Ureter (tissue), 1 donor: ENCODE data around the gene MPHOSPH6. TPM values are rescaled to one million over a fixed set of nuclear protein-coding genes. Genes with fewer than 3 reads are reported as not detected.
"Not testable (repeated sequence)": the region's sequence is repeated elsewhere in the genome, so short reads cannot be mapped to it uniquely, and the experiment has no call there.

Experiments
- DNase-seq: peaks from one replicate; pipeline ENCODE4 v3.0.0-alpha.2; 2020; ENCODE audit warnings: low spot score
- total RNA-seq: library from RNA; stranded (reverse); gene quantifications from one replicate; pipeline ENCODE4 v1.2.4, GENCODE V29; 2023
- donor health status: DM: yes; HTN: yes; CAD: no.

Gene MPHOSPH6
- total RNA-seq, 1 donor from 2014 or later, result 42.2 TPM

GRCh38 chr16:82118749-82119148 lies 51.3 kb downstream of the MPHOSPH6 start:
- DNase-seq, result no peak

- DNase-seq, result no peak
Measured at GRCh38 chr16:82116535-82116934, 53.5 kb downstream of the MPHOSPH6 start.

GRCh38 chr16:82113741-82114140 lies 56.3 kb downstream of the MPHOSPH6 start:
- DNase-seq, result no peak

- DNase-seq, result no peak
Measured at GRCh38 chr16:82111944-82112343, 58.1 kb downstream of the MPHOSPH6 start.

- DNase-seq, result not testable (repeated sequence)
Measured at GRCh38 chr16:82109266-82109665, 60.8 kb downstream of the MPHOSPH6 start.

- DNase-seq, result no peak
Measured at GRCh38 chr16:82108774-82109173, 61.2 kb downstream of the MPHOSPH6 start.

- DNase-seq, result no peak
Measured at GRCh38 chr16:82108100-82108499, 61.9 kb downstream of the MPHOSPH6 start.

GRCh38 chr16:82105107-82105506 lies 64.9 kb downstream of the MPHOSPH6 start:
- no peak for DNase-seq

Other genes starting within 250 kb of the MPHOSPH6 start
- 28.3 TPM for gene SDR42E1, start 158.8 kb downstream of the MPHOSPH6 start, total RNA-seq
- gene HSD17B2, start 135.0 kb downstream of the MPHOSPH6 start, total RNA-seq, result 47.8 TPM